RWPE2 (cell line): ENCODE measurements around the gene GFOD2.

ENCODE experiments used
- ATAC-seq: fragments of 200-7000 bp; cut with Tn5 transposase; 3 replicates; pipeline ENCODE4 v1.9.1; 2021; ENCODE audit warnings: low read depth
- DNase-seq: peaks from one replicate; pipeline ENCODE4 v3.0.0-alpha.2; 2020; ENCODE audit warnings: low spot score
- H3K27ac ChIP-seq: fragments of 450-650 bp; 2 replicates; pipeline ENCODE4 v1.5.1; 2017; ENCODE audit warnings: mild to moderate bottlenecking; ENCODE audit not compliant: poor library complexity, severe bottlenecking
- H3K27me3 ChIP-seq: fragments of 250-450 bp; sonication (Bioruptor Pico); 2 replicates; pipeline ENCODE4 v1.5.1; 2021; ENCODE audit warnings: mild to moderate bottlenecking, moderate library complexity; ENCODE audit not compliant: insufficient read depth, poor library complexity, severe bottlenecking
- H3K36me3 ChIP-seq: fragments of 250-450 bp; sonication (Bioruptor Pico); 2 replicates; pipeline ENCODE4 v1.5.1; 2020; ENCODE audit warnings: low read depth, mild to moderate bottlenecking, moderate library complexity
- H3K4me1 ChIP-seq: fragments of 250-450 bp; sonication (Bioruptor Pico); 2 replicates; pipeline ENCODE4 v1.5.1; 2021; ENCODE audit warnings: mild to moderate bottlenecking, moderate library complexity; ENCODE audit not compliant: insufficient read depth, poor library complexity, severe bottlenecking
- H3K4me3 ChIP-seq: fragments of 250-450 bp; sonication (Bioruptor Pico); 2 replicates; pipeline ENCODE4 v1.5.1; 2021; ENCODE audit warnings: mild to moderate bottlenecking, moderate library complexity; ENCODE audit not compliant: severe bottlenecking
- H3K9me3 ChIP-seq: fragments of 250-450 bp; sonication (Bioruptor Pico); 2 replicates; pipeline ENCODE4 v1.5.1; 2021; ENCODE audit warnings: mild to moderate bottlenecking, moderate library complexity; ENCODE audit not compliant: severe bottlenecking
- CTCF ChIP-seq: fragments of 450-650 bp; IDR thresholded peaks from one replicate; pipeline ENCODE4 v1.5.1; 2017; ENCODE audit warnings: mild to moderate bottlenecking, moderate library complexity; ENCODE audit not compliant: poor library complexity, severe bottlenecking

GFOD2 gene

GRCh38 chr16:67655363-67655762, 63.8 kb downstream of the GFOD2 start:
- Histone ChIP-seq H3K36me3 (peaks cover 10% of the 10 kb centered on the region), H3K27ac (no peak overlapping the region), H3K4me1 (no peaks in the 10 kb centered on the region), H3K4me3 (no peak overlapping the region), H3K9me3 (no peaks in the 10 kb centered on the region), H3K27me3 (peaks cover 45% of the 10 kb centered on the region)
- no peak for ATAC-seq
- TF ChIP-seq CTCF, result no peak
- DNase-seq, result no peak

- DNase-seq (no peak), ATAC-seq (no peak)
- no peak overlapping the region for H3K4me3 ChIP-seq
- no peak overlapping the region for H3K27ac ChIP-seq
- H3K9me3 ChIP-seq, result no peaks in the 10 kb centered on the region
- H3K27me3 ChIP-seq, result peaks cover 54% of the 10 kb centered on the region
- H3K4me1 ChIP-seq, result no peaks in the 10 kb centered on the region
- H3K36me3 ChIP-seq, result peaks cover 10% of the 10 kb centered on the region
- no peak for TF ChIP-seq CTCF
Observed at GRCh38 chr16:67654403-67654911, 64.7 kb downstream of the GFOD2 start.

- 0 out of 3 replicates have a peak, but pooled peaks have one; percentile 10 for ATAC-seq
- TF ChIP-seq CTCF, result no peak
- peaks cover 60% of the 10 kb centered on the region for H3K27me3 ChIP-seq
- DNase-seq, result no peak
- no peak overlapping the region for H3K27ac ChIP-seq
- H3K4me3 ChIP-seq, result peak overlapping the region; percentile 40
- no peaks in the 10 kb centered on the region for H3K4me1 ChIP-seq
- no peaks in the 10 kb centered on the region for H3K9me3 ChIP-seq
- peaks cover 7% of the 10 kb centered on the region for H3K36me3 ChIP-seq
Observed at GRCh38 chr16:67653789-67654402, 65.2 kb downstream of the GFOD2 start.

GRCh38 chr16:67653128-67653788, 65.9 kb downstream of the GFOD2 start:
- peaks cover under 1% of the 10 kb centered on the region for H3K36me3 ChIP-seq
- H3K4me3 ChIP-seq, result peak overlapping the region; percentile 40
- DNase-seq (no peak), ATAC-seq (peak; percentile 40)
- no peaks in the 10 kb centered on the region for H3K4me1 ChIP-seq
- H3K27me3 ChIP-seq, result peaks cover 66% of the 10 kb centered on the region
- peak; percentile 35 for TF ChIP-seq CTCF
- no peak overlapping the region for H3K27ac ChIP-seq
- H3K9me3 ChIP-seq, result no peaks in the 10 kb centered on the region
